CMK (cell line): ENCODE data around the gene USP3.
"Not testable (repeated sequence)": the region's sequence is repeated elsewhere in the genome, so short reads cannot be mapped to it uniquely, and the experiment has no call there.

Experiments used
- DNase-seq: peaks from one replicate; pipeline ENCODE4 v3.0.0-alpha.2; 2010; ENCODE audit warnings: low read depth

USP3 gene

DNA sequence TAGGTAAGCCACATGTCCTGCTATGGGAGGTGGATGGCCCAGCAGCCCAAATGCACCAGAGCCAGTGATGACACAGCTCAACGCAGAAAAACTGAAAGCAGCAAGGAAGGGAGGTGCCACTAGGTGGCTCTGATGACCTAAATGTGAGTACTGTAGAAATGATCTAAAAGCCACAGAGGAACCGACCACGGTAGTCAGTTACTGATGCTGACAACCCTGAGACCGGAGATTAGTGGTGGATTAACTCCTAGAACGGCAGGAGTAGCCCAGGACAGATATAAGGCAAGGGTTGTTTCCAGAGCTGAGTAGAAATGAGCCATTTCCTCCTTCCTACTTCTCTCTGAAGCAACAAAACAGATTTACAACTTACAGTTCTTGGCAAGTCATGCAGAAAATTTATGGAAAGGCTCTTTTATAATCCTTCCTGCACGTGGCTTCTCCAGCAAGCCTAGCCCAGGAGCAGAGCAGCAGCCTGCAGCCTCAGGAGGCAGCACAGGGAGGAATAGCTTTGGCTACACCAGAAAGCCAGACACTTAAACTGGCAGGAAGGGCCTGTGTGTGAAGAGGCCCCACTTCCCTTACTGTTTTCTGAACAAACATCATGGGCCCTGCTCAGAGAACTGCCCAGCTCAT is 105.9 kb downstream of the USP3 start:
- DNase-seq, result no peak

DNA sequence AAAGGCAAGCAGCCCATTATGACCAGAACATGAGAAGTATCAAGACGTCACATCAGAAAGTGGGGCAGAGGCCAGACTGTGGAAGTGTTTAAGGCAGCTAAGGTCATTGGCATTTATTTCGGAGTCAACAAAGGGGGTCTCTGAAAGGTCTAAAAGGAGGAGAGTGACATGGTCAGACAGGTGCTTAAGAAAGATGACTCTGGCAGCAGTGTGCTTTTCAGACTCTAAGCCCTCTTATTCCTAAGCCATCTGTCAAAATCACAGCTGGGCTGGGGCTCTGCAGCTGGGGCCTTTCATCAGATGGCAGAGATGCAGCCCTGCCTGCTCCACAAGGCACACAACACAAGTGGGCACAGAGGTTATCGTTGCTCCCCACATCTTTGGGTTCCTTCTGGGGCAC is 106.8 kb downstream of the USP3 start:
- DNase-seq, result no peak

DNA sequence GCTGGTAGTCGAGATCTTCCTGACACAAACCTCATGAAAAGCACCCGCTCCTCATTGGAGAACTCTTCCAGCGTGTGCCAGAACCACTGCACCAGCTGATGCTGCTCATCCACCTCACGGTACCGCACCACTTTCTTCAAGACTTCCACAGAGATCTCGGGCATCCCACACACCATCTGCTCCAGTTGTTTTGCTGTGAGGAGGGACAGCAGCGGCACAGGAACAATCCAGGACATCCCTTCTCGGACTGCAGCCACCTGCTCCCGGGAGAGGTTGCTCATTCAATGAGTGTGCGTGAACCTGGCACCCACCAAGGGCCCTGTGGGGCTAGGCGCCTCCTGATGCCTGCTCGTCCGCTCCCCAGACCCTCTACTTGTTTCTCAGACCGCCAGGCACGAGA is 107.9 kb downstream of the USP3 start:
- DNase-seq, result no peak

DNA sequence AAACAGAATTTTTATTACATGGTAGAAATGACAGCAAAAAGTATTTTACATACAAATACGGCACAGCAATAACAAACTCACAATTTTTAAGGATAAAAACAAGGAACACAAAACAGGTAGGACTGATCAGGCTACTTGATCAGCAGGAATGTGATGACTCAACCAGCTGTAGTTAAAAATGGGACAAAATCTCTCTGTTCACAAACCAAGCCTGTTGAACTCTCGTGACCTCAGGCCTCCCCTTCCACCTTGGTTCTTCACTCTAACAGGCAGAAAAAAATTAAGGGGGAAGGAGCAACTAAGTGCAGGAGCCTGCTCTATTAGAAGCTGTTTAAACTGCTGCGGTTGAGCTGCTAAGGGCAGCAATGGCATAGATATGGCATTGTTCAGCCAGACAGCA is 111.5 kb downstream of the USP3 start:
- no peak for DNase-seq

DNA sequence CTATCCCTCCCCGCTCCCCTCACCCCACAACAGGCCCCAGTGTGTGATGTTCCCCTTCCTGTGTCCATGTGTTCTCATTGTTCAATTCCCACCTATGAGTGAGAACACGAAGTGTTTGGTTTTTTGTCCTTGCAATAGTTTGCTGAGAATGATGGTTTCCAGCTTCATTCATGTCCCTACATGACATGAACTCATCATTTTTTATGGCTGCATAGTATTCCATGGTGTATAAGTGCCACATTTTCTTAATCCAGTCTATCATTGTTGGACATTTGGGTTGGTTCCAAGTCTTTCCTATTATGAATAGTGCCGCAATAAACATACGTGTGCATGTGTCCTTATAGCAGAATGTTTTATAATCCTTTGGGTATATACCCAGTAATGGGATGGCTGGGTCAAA is 112.8 kb downstream of the USP3 start:
- not testable (repeated sequence) for DNase-seq

DNA sequence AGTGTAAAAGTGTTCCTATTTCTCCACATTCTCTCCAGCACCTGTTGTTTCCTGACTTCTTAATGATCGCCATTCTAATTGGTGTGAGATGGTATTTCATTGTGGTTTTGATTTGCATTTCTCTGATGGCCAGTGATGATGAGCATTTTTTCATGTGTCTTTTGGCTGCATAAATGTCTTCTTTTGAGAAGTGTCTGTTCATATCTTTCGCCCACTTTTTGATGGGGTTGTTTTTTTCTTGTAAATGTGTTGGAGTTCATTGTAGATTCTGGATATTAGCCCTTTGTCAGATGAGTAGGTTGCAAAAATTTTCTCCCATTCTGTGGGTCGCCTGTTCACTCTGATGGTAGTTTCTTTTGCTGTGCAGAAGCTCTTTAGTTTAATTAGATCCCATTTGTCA is 113.2 kb downstream of the USP3 start:
- DNase-seq, result not testable (repeated sequence)

DNA sequence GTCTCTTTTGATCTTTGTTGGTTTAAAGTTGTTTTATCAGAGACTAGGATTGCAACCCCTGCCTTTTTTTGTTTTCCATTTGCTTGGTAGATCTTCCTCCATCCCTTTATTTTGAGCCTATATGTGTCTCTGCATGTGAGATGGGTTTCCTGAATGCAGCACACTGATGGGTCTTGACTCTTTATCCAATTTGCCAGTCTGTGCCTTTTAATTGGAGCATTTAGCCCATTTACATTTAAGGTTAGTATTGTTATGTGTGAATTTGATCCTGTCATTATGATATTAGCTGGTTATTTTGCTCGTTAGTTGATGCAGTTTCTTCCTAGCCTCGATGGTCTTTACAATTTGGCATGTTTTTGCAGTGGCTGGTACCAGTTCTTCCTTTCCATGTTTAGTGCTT is 116.4 kb downstream of the USP3 start:
- not testable (repeated sequence) for DNase-seq

DNA sequence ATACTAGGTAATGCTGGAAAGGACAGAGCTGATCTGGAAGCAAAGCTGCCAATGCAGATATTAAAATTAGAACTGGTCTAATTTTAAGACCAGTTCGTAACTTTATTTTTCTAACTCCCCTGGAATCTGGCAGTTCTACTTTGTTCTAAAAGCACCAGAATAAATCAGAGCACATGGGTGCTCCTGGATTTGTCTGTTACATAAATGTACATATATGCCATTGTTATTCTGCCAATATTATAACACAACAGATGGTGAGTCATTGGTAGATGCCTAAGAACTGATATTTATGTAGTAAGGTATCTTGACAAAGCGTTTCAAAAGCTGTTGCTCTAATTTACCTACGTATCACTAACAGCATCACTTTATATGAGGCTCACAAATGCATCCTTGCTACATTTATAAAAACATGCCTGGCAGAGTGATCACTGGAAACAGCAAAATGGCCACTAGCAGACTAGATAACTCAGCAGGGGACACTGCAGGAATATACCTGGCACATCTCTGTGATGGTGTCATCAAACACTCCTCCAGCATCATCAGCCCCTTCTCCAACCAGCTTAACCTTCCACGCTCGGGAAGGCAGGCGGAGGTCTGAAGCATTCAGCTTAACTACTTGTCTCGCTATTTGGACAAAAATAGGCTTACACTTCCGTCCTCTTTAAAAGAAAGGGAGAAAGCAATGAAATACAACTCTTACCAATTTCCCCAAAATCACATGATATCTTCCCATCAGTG is 119.0 kb downstream of the USP3 start:
- DNase-seq, result no peak

DNA sequence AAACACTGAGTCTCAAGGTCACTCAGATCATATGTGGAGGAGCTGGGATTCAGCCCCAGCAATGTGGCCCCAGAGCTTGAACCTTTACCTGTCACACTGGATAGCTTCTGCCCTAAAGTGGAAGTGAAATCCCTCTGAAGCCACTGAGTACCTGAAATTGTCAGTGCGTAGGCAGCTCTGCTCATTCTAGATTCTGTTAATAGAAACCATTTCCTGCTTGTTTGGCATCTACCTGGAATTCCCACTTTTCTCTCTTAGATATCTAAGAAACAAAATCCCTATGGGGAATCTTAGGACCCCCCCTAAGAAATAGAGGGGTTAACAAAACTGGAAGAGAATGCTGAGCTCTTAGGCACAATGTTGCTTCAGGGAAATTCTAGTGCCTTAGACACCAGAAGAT is 122.6 kb downstream of the USP3 start:
- DNase-seq, result no peak

DNA sequence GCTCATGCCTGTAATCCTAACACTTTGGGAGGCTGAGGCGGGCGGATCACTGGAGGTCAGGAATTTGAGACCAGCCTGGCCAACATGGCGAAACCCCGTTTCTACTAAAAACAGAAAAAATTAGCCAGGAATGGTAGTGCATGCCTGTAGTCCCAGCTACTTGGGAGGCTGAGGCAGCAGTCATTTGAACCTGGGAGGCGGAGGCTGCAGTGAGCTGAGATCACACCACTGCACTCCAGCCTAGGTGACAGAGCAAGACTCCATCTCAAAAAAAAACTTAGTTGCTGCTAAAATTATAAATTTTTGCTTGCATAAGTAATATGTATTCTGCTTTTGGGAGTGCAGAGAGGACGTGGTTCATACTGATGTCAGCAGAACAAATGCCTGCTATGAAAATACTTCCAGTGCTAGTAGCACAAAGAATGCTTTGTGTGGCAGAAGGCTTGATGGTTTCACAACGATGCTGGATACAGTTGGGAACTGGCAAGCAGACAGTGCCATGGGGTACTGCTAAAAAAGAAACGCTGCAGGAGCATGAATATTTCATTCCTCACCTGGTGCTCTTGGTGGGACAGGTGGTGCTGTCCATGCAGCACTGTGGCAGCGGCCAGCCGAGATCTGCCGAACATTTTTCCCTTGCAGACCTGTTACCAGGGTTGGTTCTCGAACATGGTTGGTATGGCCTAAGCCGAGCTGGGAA is 123.9 kb downstream of the USP3 start:
- no peak for DNase-seq

DNA sequence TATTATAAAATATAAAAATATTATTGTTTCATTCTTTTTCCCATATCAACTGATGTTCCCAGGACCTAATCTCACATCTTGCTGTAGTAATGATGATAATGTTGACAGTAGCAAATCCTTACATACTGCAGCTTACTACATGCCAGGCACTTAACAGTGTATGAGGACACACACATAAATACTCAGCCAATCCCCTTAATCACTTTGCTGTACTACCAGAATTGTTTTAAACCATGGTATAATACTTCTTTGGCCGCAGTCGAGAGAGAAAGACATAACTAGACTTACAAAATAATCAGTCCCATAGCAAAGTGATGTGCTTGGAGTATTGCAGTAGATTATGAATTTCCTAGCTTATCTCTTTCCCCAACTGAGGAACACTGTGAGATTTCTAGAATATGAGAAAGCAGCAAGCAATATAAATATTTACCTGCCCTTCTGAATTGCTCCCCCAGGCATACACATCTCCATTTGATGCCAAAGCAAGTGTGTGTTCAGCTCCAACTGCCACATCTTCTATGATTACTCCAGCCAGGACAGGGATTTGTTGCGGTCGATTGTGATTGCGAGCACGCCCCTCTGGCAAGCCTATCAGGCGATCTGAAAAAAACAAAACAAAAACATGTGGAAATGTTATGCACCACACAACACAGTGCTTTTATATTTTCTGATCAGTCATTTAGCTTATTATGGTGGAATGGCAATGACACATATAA is 125.8 kb downstream of the USP3 start:
- DNase-seq, result no peak

DNA sequence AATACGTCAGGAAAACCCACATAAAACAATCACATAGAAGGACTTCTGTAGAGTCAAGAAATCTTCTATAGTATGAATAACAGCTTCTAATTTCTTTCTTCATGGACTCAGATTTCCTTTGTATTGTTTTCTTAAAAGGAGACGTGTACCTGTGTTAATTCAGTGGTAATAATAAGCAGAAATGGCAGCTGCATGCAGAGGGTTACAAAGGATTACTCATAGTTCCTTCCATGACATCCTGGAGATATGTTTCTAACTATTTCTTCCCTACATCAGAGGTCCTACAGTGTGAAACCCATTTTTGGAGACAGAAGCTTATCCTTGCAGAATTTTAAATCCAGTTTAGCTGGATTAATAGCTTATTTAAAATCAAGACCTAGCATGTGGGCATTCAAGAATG is 128.9 kb downstream of the USP3 start:
- no peak for DNase-seq

DNA sequence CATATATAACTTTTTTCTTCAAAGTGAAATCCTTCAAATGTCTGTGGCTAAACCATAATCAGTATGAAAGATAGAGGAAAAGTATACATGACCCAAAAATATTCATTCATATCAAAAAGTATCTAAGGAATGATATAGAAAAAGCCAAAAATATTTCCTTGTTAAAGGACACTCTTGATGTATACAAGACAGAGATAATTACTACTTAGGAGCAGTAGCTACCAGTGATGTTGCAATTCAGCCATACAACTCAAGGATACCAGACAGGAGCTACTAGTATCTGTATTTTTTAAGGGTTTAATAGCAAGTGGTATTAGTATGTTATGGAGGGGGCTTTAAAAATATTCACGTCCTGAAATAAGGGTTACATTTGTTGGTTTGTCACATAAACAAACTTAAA is 129.8 kb downstream of the USP3 start:
- no peak for DNase-seq

DNA sequence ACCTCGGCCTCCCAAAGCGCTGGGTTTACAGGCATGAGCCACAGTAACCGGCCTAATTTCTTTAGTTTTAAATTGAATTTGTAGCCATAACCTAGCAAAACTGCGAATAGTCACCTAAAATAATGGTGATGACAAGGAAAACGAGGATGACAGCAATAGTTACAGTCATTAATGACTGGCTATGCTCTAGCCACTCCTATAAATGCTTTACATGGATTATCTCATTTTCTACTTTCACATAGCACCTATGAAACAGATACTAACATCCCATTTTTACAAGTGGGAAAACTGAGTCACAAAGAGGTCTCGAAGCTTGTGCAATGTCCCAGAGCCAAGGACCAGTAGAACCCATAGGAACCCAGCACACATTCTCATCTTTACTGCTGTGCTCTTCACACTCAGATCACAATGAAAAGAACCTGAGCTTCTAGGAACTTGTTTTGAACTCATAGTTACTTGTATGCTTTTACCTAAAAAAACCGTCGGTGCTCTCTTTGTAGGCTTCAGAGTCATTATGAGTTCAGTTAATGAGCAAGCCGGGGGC is 132.2 kb downstream of the USP3 start:
- DNase-seq, result no peak

DNA sequence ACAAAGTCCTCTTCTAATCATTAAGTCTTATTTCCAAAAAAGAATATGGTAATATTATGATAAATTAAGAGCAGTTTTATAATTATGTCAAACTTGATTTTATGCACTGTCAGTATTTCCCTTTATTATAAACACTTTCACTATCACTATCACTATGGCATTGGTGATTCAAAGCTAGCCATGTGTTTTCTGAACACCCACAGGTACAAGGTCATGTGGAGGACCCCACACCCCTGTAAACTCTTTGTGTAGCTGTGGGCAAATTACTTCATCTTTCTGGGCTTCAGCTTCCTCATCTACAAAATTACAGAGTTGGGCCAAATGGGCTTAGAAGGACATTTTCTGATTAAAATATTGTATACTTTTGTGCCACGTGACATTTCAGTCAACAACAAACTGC is 134.4 kb downstream of the USP3 start:
- no peak for DNase-seq

DNA sequence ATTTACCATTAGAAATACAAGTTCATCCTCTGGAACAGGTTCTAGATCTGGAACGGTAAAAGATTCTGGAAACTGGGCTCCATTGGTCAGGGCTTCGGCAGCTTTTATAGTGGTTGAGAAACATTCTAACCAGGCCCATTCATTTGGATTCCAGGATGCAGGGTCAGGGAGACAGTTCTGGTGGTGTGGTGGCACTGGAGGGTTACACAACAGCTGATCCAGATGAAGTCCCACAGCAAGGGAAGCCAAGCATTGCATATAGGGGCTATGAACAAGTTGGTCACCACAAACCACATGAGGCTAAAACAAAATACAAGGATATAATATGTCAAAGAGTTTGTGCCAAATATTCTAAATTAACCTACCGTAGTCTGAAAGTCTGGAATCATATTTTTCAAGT is 135.8 kb downstream of the USP3 start:
- DNase-seq, result no peak
